Chondrocyte (in vitro differentiated cells): ENCODE data around the gene FHIT. TPM values are rescaled to one million over a fixed set of nuclear protein-coding genes. Genes with fewer than 3 reads are reported as not detected.

ENCODE experiments used
- DNase-seq: peaks from one replicate; pipeline ENCODE4 v3.0.0; 2021; ENCODE audit warnings: mixed read lengths, low spot score
- H3K27ac Mint-ChIP-seq: one replicate; pipeline ENCODE4 v1.8.0; 2021; ENCODE audit warnings: mild to moderate bottlenecking, moderate library complexity, mixed read lengths; ENCODE audit not compliant: unreplicated experiment
- H3K27me3 Mint-ChIP-seq: 2 replicates; pipeline ENCODE4 v1.8.0; 2021; ENCODE audit warnings: low read depth, mixed read lengths
- H3K36me3 Mint-ChIP-seq: 2 replicates; pipeline ENCODE4 v1.8.0; 2021; ENCODE audit warnings: low read depth, mixed read lengths
- H3K4me1 Mint-ChIP-seq: 2 replicates; pipeline ENCODE4 v1.8.0; 2021; ENCODE audit warnings: low read depth, mild to moderate bottlenecking, mixed read lengths
- H3K4me3 Mint-ChIP-seq: one replicate; pipeline ENCODE4 v1.8.0; 2021; ENCODE audit warnings: mild to moderate bottlenecking, moderate library complexity, mixed read lengths; ENCODE audit not compliant: unreplicated experiment
- H3K9me3 Mint-ChIP-seq: 2 replicates; pipeline ENCODE4 v1.8.0; 2021; ENCODE audit warnings: low read depth, mixed read lengths
- CTCF ChIP-seq: fragments of 200-600 bp; sonication (generic); IDR thresholded peaks from 2 replicates; pipeline ENCODE4 v1.5.0; 2021; ENCODE audit warnings: antibody characterized with exemption, mild to moderate bottlenecking, moderate library complexity
- total RNA-seq: library from RNA; stranded (reverse); gene quantifications from 3 replicates; pipeline ENCODE4 v1.2.1, GENCODE V29; 2021

FHIT gene
- total RNA-seq, 1 donor from 2014 or later: 3.8 TPM

GRCh38 chr3:61035573-61035972 is 215.7 kb downstream of the FHIT start:
- Mint-ChIP-seq H3K27me3 (no peaks in the 10 kb centered on the region), H3K27ac (no peak overlapping the region), H3K4me3 (no peak overlapping the region), H3K36me3 (no peaks in the 10 kb centered on the region), H3K9me3 (peaks cover 15% of the 10 kb centered on the region), H3K4me1 (peaks cover 2% of the 10 kb centered on the region)
- TF ChIP-seq CTCF: no peak
- no peak for DNase-seq

GRCh38 chr3:61032991-61033390 is 218.3 kb downstream of the FHIT start:
- H3K27ac Mint-ChIP-seq: no peak overlapping the region
- H3K4me3 Mint-ChIP-seq: no peak overlapping the region
- H3K27me3 Mint-ChIP-seq: no peaks in the 10 kb centered on the region
- H3K4me1 Mint-ChIP-seq: peaks cover 4% of the 10 kb centered on the region
- H3K36me3 Mint-ChIP-seq: no peaks in the 10 kb centered on the region
- TF ChIP-seq CTCF: no peak
- H3K9me3 Mint-ChIP-seq: peaks cover 9% of the 10 kb centered on the region
- no peak for DNase-seq

- Mint-ChIP-seq H3K4me3 (no peak overlapping the region), H3K27me3 (no peaks in the 10 kb centered on the region)
- no peak for TF ChIP-seq CTCF
These were observed 219.7 kb downstream of the FHIT start for GRCh38 chr3:61031503-61031902.

GRCh38 chr3:61030469-61031035 is 220.7 kb downstream of the FHIT start:
- no peak for DNase-seq
- Mint-ChIP-seq H3K9me3 (peaks cover 11% of the 10 kb centered on the region), H3K27ac (peak overlapping the region; percentile 38), H3K4me1 (peaks cover 4% of the 10 kb centered on the region), H3K4me3 (no peak overlapping the region), H3K36me3 (no peaks in the 10 kb centered on the region), H3K27me3 (no peaks in the 10 kb centered on the region)
- no peak for TF ChIP-seq CTCF

More at GRCh38 chr3:61031503-61031902, 219.7 kb downstream of the FHIT start:
- Mint-ChIP-seq H3K4me1 (peaks cover 4% of the 10 kb centered on the region), H3K9me3 (peaks cover 11% of the 10 kb centered on the region), H3K27ac (no peak overlapping the region), H3K36me3 (no peaks in the 10 kb centered on the region)
- no peak for DNase-seq

- H3K36me3 Mint-ChIP-seq: no peaks in the 10 kb centered on the region
- H3K27ac Mint-ChIP-seq: no peak overlapping the region
- H3K4me3 Mint-ChIP-seq: no peak overlapping the region
- TF ChIP-seq CTCF: no peak
- DNase-seq: no peak
- H3K9me3 Mint-ChIP-seq: peaks cover 10% of the 10 kb centered on the region
- peaks cover 4% of the 10 kb centered on the region for H3K4me1 Mint-ChIP-seq
- H3K27me3 Mint-ChIP-seq: no peaks in the 10 kb centered on the region
These were observed 222.1 kb downstream of the FHIT start for GRCh38 chr3:61029194-61029593.
